Lung (tissue), 12 donors: ENCODE data around the gene EMX1. TPM values are rescaled to one million over a fixed set of nuclear protein-coding genes. Genes with fewer than 3 reads are reported as not detected.

Experiments
- ATAC-seq: fragments of 200-7000 bp; cut with Tn5 transposase; one replicate; pipeline ENCODE4 v1.9.1; 2020; ENCODE audit warnings: moderate number of reproducible peaks; ENCODE audit not compliant: insufficient read depth, low FRiP score
- DNase-seq, 3 donors: peaks; one replicate each; pipeline ENCODE4 v3.0.0-alpha.2; 2013 to 2017
- H3K27ac ChIP-seq, 2 donors: one replicate each; pipeline ENCODE4 v1.5.1; 2013; ENCODE audit warnings: mild to moderate bottlenecking in 2 of 2, moderate library complexity in 2 of 2, control low read depth in 1 of 2, inconsistent platforms in 1 of 2, low read depth in 1 of 2, low read length in 1 of 2
- H3K27me3 ChIP-seq, 3 donors: one replicate each; pipeline ENCODE4 v1.5.1; 2013; ENCODE audit warnings: low read length in 2 of 3; ENCODE audit not compliant: control insufficient read depth in 3 of 3, insufficient read depth in 3 of 3
- H3K36me3 ChIP-seq, 4 donors: one replicate each; pipeline ENCODE4 v1.5.1; 2013; ENCODE audit warnings: low read length in 4 of 4, mild to moderate bottlenecking in 1 of 4, moderate library complexity in 1 of 4; ENCODE audit not compliant: control insufficient read depth in 4 of 4, insufficient read depth in 4 of 4
- H3K4me1 ChIP-seq, 5 donors: one replicate each; pipeline ENCODE4 v1.5.1; 2013; ENCODE audit warnings: low read length in 5 of 5, mild to moderate bottlenecking in 2 of 5, moderate library complexity in 1 of 5; ENCODE audit not compliant: control insufficient read depth in 5 of 5, insufficient read depth in 5 of 5
- H3K4me3 ChIP-seq: one replicate; pipeline ENCODE4 v1.5.1; 2013; ENCODE audit warnings: mild to moderate bottlenecking, control low read depth, moderate library complexity
- H3K9ac ChIP-seq, 2 donors: one replicate each; pipeline ENCODE4 v1.5.1; 2013; ENCODE audit warnings: low read length in 2 of 2, control low read depth in 1 of 2; ENCODE audit not compliant: insufficient read depth in 1 of 2
- H3K9me3 ChIP-seq, 4 donors: one replicate each; pipeline ENCODE4 v1.5.1; 2013; ENCODE audit warnings: low read length in 3 of 4, mild to moderate bottlenecking in 1 of 4, moderate library complexity in 1 of 4; ENCODE audit not compliant: control insufficient read depth in 4 of 4, insufficient read depth in 3 of 4
- CTCF ChIP-seq: IDR thresholded peaks from 2 replicates; pipeline ENCODE4 v1.5.1; 2012; ENCODE audit warnings: mild to moderate bottlenecking; ENCODE audit errors: control extremely low read depth, extremely low read depth
- WGBS, 2 donors: extraction: QIAGEN DNeasy Blood & Tissue Kit; methylation state at CpG; one replicate each; pipeline ENCODE4 v1.1.7; 2013; 5-methylcytosine and 5-hydroxymethylcytosine counted together
- polyA plus RNA-seq, 2 donors: library from polyadenylated mRNA; stranded (reverse); fragments of 200-250 nt; gene quantifications; one replicate each; pipeline ENCODE4 v1.2.1, GENCODE V29; 2013
- total RNA-seq, 2 donors: library from RNA; depleted of rRNA in 1 of 2; stranded (reverse); fragments of >200 nt in 1 of 2; gene quantifications; one replicate each; pipeline ENCODE4 v1.2.1, GENCODE V29; 2014 to 2021
- donor health status: control.
- donor health status: control.
- donor health status: Bipolar disorder and iron deficiency.
- donor health status: healthy.
- donor health status: DM: yes; HTN: yes; CAD: no.

Gene EMX1
- total and polyA plus RNA-seq, 4 donors: 0.02 to 0.12 TPM; not detected in 2

- Histone ChIP-seq H3K9me3 (peaks cover 0 to 2% (median 0%) of the 10 kb centered on the region in 4 donors), H3K4me1 (peaks cover 0 to 7% (median 6%) of the 10 kb centered on the region in 5 donors), H3K4me3 (no peak overlapping the region), H3K36me3 (no peaks in the 10 kb centered on the region), H3K9ac (no peak overlapping the region), H3K27me3 (peaks cover 0 to 55% (median 34%) of the 10 kb centered on the region in 3 donors), H3K27ac (no peak overlapping the region)
- 74 to 78% methylated on average over 18 of the region's 18 CpGs for WGBS, 2 donors
- DNase-seq: peak in 1 of 3 donors; percentile 10
- TF ChIP-seq CTCF: no peak
- ATAC-seq: no peak
These were observed 19.3 kb upstream of the EMX1 start for GRCh38 chr2:72897785-72898584.

DNA sequence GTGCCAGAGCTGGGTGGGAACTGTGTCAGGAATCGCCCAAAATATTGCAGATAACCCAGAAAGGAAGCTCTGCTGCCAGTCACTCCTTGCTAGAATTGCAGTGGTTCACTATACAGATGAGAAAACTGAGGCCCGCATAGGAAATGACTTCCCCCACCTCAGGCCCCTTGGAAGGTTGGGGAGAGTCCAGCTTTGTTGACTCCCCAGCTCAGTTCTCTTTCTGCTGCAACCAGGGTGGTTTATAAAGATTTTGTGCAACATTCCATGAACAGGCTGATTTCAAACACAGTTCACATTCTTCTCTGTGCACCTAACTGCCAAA is 18.8 kb upstream of the EMX1 start:
- Histone ChIP-seq H3K27me3 (peaks cover 0 to 57% (median 38%) of the 10 kb centered on the region in 3 donors), H3K36me3 (no peaks in the 10 kb centered on the region), H3K27ac (no peak overlapping the region), H3K9ac (no peak overlapping the region), H3K4me1 (peaks cover 0 to 7% (median 6%) of the 10 kb centered on the region in 5 donors), H3K4me3 (no peak overlapping the region), H3K9me3 (peaks cover 0 to 2% (median 0%) of the 10 kb centered on the region in 4 donors)
- WGBS, 2 donors: 83% methylated on average over 2 of the region's 2 CpGs
- ATAC-seq (no peak), DNase-seq (no peak)
- no peak for TF ChIP-seq CTCF

GRCh38 chr2:72900191-72900825 is 17.0 kb upstream of the EMX1 start:
- 75 to 77% methylated on average over 5 of the region's 5 CpGs for WGBS, 2 donors
- no peak overlapping the region for H3K9ac ChIP-seq
- H3K9me3 ChIP-seq: peaks cover 0 to 2% (median 0%) of the 10 kb centered on the region in 4 donors
- H3K27ac ChIP-seq: no peak overlapping the region
- H3K4me1 ChIP-seq: peaks cover 0 to 7% (median 6%) of the 10 kb centered on the region in 5 donors
- DNase-seq (no peak), ATAC-seq (no peak)
- H3K27me3 ChIP-seq: peaks cover 0 to 55% (median 33%) of the 10 kb centered on the region in 3 donors
- no peak for TF ChIP-seq CTCF
- H3K36me3 ChIP-seq: no peaks in the 10 kb centered on the region
- no peak overlapping the region for H3K4me3 ChIP-seq
